ENCODE data around the gene PPFIBP2. TPM values are rescaled to one million over a fixed set of nuclear protein-coding genes. Genes with fewer than 3 reads are reported as not detected.

Gene PPFIBP2
- total RNA-seq, 2 experiments from 2014 or later, result 22.2 to 26.1 TPM

- intact Hi-C loops (cut with micrococcal nuclease), result no loop called here
- no peak overlapping the region for H3K4me3 Mint-ChIP-seq
- CTCF ChIA-PET, result no interaction called here
- H3K36me3 Mint-ChIP-seq (ENCODE audit: low read depth), result peaks cover 1% of the 10 kb centered on the region
- H3K27me3 Mint-ChIP-seq (ENCODE audit: low read depth), result no peaks in the 10 kb centered on the region
- DNase-seq, result no peak
- no peaks in the 10 kb centered on the region for H3K9me3 Mint-ChIP-seq
- H3K4me1 Mint-ChIP-seq (ENCODE audit: low read depth), result no peaks in the 10 kb centered on the region
- no peak overlapping the region for H3K27ac Mint-ChIP-seq
Observed at GRCh38 chr11:7604331-7604955, 90.6 kb downstream of the PPFIBP2 start.

GRCh38 chr11:7605186-7605943 lies 91.6 kb downstream of the PPFIBP2 start:
- no peaks in the 10 kb centered on the region for H3K9me3 Mint-ChIP-seq
- H3K27me3 Mint-ChIP-seq (ENCODE audit: low read depth), result no peaks in the 10 kb centered on the region
- no peak overlapping the region for H3K27ac Mint-ChIP-seq
- CTCF ChIA-PET, result interaction anchor here (1.6 kb wide), 2 partner anchors 22 to 93 kb away, joined by 4 to 5 read pairs; no protein-coding TSS in a partner anchor
- peaks cover 3% of the 10 kb centered on the region for H3K36me3 Mint-ChIP-seq (ENCODE audit: low read depth)
- H3K4me1 Mint-ChIP-seq (ENCODE audit: low read depth), result no peaks in the 10 kb centered on the region
- intact Hi-C loops (cut with micrococcal nuclease), result no loop called here
- DNase-seq, result no peak
- H3K4me3 Mint-ChIP-seq, result no peak overlapping the region

GRCh38 chr11:7606496-7606895 lies 92.7 kb downstream of the PPFIBP2 start:
- Mint-ChIP-seq H3K27me3 (ENCODE audit: low read depth) (no peaks in the 10 kb centered on the region), H3K36me3 (ENCODE audit: low read depth) (peaks cover 4% of the 10 kb centered on the region), H3K4me1 (ENCODE audit: low read depth) (no peaks in the 10 kb centered on the region), H3K9me3 (no peaks in the 10 kb centered on the region), H3K27ac (no peak overlapping the region), H3K4me3 (no peak overlapping the region)
- DNase-seq, result no peak
- CTCF ChIA-PET, result interaction anchor here (1.1 to 1.6 kb wide), 3 partner anchors 9 to 94 kb away, joined by 3 to 5 read pairs (median 4); no protein-coding TSS in a partner anchor
- intact Hi-C loops (cut with micrococcal nuclease), result no loop called here

GRCh38 chr11:7609015-7609414 lies 95.2 kb downstream of the PPFIBP2 start:
- Mint-ChIP-seq H3K4me3 (no peak overlapping the region), H3K27ac (no peak overlapping the region), H3K27me3 (ENCODE audit: low read depth) (no peaks in the 10 kb centered on the region), H3K9me3 (no peaks in the 10 kb centered on the region), H3K4me1 (ENCODE audit: low read depth) (no peaks in the 10 kb centered on the region), H3K36me3 (ENCODE audit: low read depth) (peaks cover 12% of the 10 kb centered on the region)
- intact Hi-C loops (cut with micrococcal nuclease), result no loop called here
- no peak for DNase-seq
- CTCF ChIA-PET, result no interaction called here

- Mint-ChIP-seq H3K4me3 (no peak overlapping the region), H3K27ac (no peak overlapping the region), H3K9me3 (no peaks in the 10 kb centered on the region)
Observed at GRCh38 chr11:7609521-7609920, 95.7 kb downstream of the PPFIBP2 start.

GRCh38 chr11:7610393-7610792 lies 96.6 kb downstream of the PPFIBP2 start:
- Mint-ChIP-seq H3K27ac (no peak overlapping the region), H3K27me3 (ENCODE audit: low read depth) (no peaks in the 10 kb centered on the region), H3K4me1 (ENCODE audit: low read depth) (no peaks in the 10 kb centered on the region), H3K4me3 (no peak overlapping the region), H3K9me3 (no peaks in the 10 kb centered on the region), H3K36me3 (ENCODE audit: low read depth) (peaks cover 12% of the 10 kb centered on the region)
- DNase-seq, result no peak
- CTCF ChIA-PET, result interaction anchor here (1.7 kb wide), 1 partner anchor 9 kb away, joined by 4 read pairs; no protein-coding TSS in a partner anchor
- intact Hi-C loops (cut with micrococcal nuclease), result no loop called here

More at GRCh38 chr11:7609521-7609920, 95.7 kb downstream of the PPFIBP2 start:
- Mint-ChIP-seq H3K27me3 (ENCODE audit: low read depth) (no peaks in the 10 kb centered on the region), H3K4me1 (ENCODE audit: low read depth) (no peaks in the 10 kb centered on the region), H3K36me3 (ENCODE audit: low read depth) (peaks cover 12% of the 10 kb centered on the region)
- DNase-seq, result no peak
- CTCF ChIA-PET, result interaction anchor here (1.7 kb wide), 1 partner anchor 10 kb away, joined by 4 read pairs; no protein-coding TSS in a partner anchor
- intact Hi-C loops (cut with micrococcal nuclease), result no loop called here

GRCh38 chr11:7611411-7611810 lies 97.6 kb downstream of the PPFIBP2 start:
- no peak overlapping the region for H3K4me3 Mint-ChIP-seq
- H3K27me3 Mint-ChIP-seq (ENCODE audit: low read depth), result no peaks in the 10 kb centered on the region
- no peak overlapping the region for H3K27ac Mint-ChIP-seq
- intact Hi-C loops (cut with micrococcal nuclease), result no loop called here
- DNase-seq, result no peak
- no peaks in the 10 kb centered on the region for H3K4me1 Mint-ChIP-seq (ENCODE audit: low read depth)
- CTCF ChIA-PET, result interaction anchor here (0.5 kb wide), 1 partner anchor 156 kb away, joined by 4 read pairs; no protein-coding TSS in a partner anchor
- no peaks in the 10 kb centered on the region for H3K9me3 Mint-ChIP-seq
- H3K36me3 Mint-ChIP-seq (ENCODE audit: low read depth), result peaks cover 16% of the 10 kb centered on the region

- intact Hi-C loops (cut with micrococcal nuclease), result no loop called here
- H3K27me3 Mint-ChIP-seq (ENCODE audit: low read depth), result no peaks in the 10 kb centered on the region
- H3K36me3 Mint-ChIP-seq (ENCODE audit: low read depth), result peaks cover 18% of the 10 kb centered on the region
- no peaks in the 10 kb centered on the region for H3K4me1 Mint-ChIP-seq (ENCODE audit: low read depth)
- DNase-seq, result no peak
- H3K9me3 Mint-ChIP-seq, result no peaks in the 10 kb centered on the region
- no peak overlapping the region for H3K27ac Mint-ChIP-seq
- CTCF ChIA-PET, result interaction anchor here (0.5 kb wide), 1 partner anchor 157 kb away, joined by 4 read pairs; no protein-coding TSS in a partner anchor
- H3K4me3 Mint-ChIP-seq, result no peak overlapping the region
Observed at GRCh38 chr11:7612056-7612660, 98.4 kb downstream of the PPFIBP2 start.

- CTCF ChIA-PET, result no interaction called here
- Mint-ChIP-seq H3K4me1 (ENCODE audit: low read depth) (no peaks in the 10 kb centered on the region), H3K36me3 (ENCODE audit: low read depth) (peaks cover 18% of the 10 kb centered on the region), H3K9me3 (no peaks in the 10 kb centered on the region), H3K4me3 (no peak overlapping the region), H3K27ac (no peak overlapping the region), H3K27me3 (ENCODE audit: low read depth) (no peaks in the 10 kb centered on the region)
- no peak for DNase-seq
- intact Hi-C loops (cut with micrococcal nuclease), result no loop called here
Observed at GRCh38 chr11:7612661-7613393, 99.0 kb downstream of the PPFIBP2 start.

GRCh38 chr11:7613394-7613720 lies 99.6 kb downstream of the PPFIBP2 start:
- Mint-ChIP-seq H3K27ac (no peak overlapping the region), H3K4me1 (ENCODE audit: low read depth) (no peaks in the 10 kb centered on the region), H3K27me3 (ENCODE audit: low read depth) (no peaks in the 10 kb centered on the region), H3K9me3 (no peaks in the 10 kb centered on the region), H3K4me3 (no peak overlapping the region), H3K36me3 (ENCODE audit: low read depth) (peaks cover 18% of the 10 kb centered on the region)
- no peak for DNase-seq
- CTCF ChIA-PET, result no interaction called here
- intact Hi-C loops (cut with micrococcal nuclease), result no loop called here

- peaks cover 18% of the 10 kb centered on the region for H3K36me3 Mint-ChIP-seq (ENCODE audit: low read depth)
- no peaks in the 10 kb centered on the region for H3K27me3 Mint-ChIP-seq (ENCODE audit: low read depth)
- no peaks in the 10 kb centered on the region for H3K9me3 Mint-ChIP-seq
- no peak overlapping the region for H3K27ac Mint-ChIP-seq
- no peaks in the 10 kb centered on the region for H3K4me1 Mint-ChIP-seq (ENCODE audit: low read depth)
- H3K4me3 Mint-ChIP-seq, result no peak overlapping the region
- CTCF ChIA-PET, result interaction anchor here (1.2 to 1.3 kb wide), 2 partner anchors 8 to 43 kb away, joined by 3 read pairs; no protein-coding TSS in a partner anchor
- DNase-seq, result no peak
- intact Hi-C loops (cut with micrococcal nuclease), result no loop called here
Observed at GRCh38 chr11:7614656-7615055, 100.9 kb downstream of the PPFIBP2 start.

- no peak for DNase-seq
- no peak overlapping the region for H3K27ac Mint-ChIP-seq
- H3K9me3 Mint-ChIP-seq, result no peaks in the 10 kb centered on the region
- no peak overlapping the region for H3K4me3 Mint-ChIP-seq
- CTCF ChIA-PET, result no interaction called here
- no peaks in the 10 kb centered on the region for H3K27me3 Mint-ChIP-seq (ENCODE audit: low read depth)
- H3K4me1 Mint-ChIP-seq (ENCODE audit: low read depth), result no peaks in the 10 kb centered on the region
- peaks cover 10% of the 10 kb centered on the region for H3K36me3 Mint-ChIP-seq (ENCODE audit: low read depth)
- intact Hi-C loops (cut with micrococcal nuclease), result no loop called here
Observed at GRCh38 chr11:7617032-7617431, 103.2 kb downstream of the PPFIBP2 start.

Data from activated naive CD4-positive, alpha-beta T cell treated with anti-CD3 and anti-CD28 coated beads for 36 hours (primary cell).